Esophagus muscularis mucosa (tissue), 3 donors: Measurements from ENCODE around the gene IGFN1.

ENCODE experiments used
- POLR2A ChIP-seq: fragments of 450-650 bp; IDR thresholded peaks from one replicate; pipeline ENCODE4 v1.6.1; 2017; ENCODE audit warnings: antibody characterized with exemption, moderate library complexity, mild to moderate bottlenecking, low read depth
- POLR2AphosphoS5 ChIP-seq, 2 donors: sonication (generic); formaldehyde crosslinking; IDR thresholded peaks; one replicate each; pipeline ENCODE4 v1.6.1; 2017; ENCODE audit warnings: antibody characterized with exemption in 2 of 2
- TF ChIP-seq, protein P1 (sequence below), 3 experiments: fragments of 200-600 bp in 2 of 3; fragments of 450-650 bp in 1 of 3; sonication (generic) in 2 of 3; IDR thresholded peaks; one replicate each; pipeline ENCODE4 v1.5.1; 2017 to 2019; ENCODE audit warnings: antibody characterized with exemption in 3 of 3, mild to moderate bottlenecking in 2 of 3, moderate library complexity in 1 of 3

DNA sequence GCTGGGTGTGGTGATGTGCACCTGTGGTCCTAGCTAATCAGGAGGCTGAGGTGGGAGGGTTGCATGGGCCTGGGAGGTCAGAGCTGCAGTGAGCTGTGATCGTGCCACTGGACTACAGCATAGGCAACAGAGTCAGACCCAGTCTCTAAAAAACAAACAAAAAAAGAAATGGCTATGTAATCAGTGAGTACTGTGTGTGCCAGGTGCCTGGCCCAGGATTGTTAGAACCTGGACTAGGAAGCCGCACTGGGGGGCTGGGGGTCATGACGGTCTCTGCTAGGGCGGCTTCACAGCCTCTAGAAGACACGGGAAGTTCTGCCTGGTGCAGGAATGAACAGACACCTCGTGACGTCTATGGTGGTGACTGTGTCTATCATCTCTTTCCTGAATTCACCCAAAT lies 44.8 kb upstream of the IGFN1 start:
- TF ChIP-seq POLR2A (no peak), POLR2AphosphoS5 (IDR thresholded peaks at IDR 0.05) (no peak)
- TF ChIP-seq, protein P1, sequence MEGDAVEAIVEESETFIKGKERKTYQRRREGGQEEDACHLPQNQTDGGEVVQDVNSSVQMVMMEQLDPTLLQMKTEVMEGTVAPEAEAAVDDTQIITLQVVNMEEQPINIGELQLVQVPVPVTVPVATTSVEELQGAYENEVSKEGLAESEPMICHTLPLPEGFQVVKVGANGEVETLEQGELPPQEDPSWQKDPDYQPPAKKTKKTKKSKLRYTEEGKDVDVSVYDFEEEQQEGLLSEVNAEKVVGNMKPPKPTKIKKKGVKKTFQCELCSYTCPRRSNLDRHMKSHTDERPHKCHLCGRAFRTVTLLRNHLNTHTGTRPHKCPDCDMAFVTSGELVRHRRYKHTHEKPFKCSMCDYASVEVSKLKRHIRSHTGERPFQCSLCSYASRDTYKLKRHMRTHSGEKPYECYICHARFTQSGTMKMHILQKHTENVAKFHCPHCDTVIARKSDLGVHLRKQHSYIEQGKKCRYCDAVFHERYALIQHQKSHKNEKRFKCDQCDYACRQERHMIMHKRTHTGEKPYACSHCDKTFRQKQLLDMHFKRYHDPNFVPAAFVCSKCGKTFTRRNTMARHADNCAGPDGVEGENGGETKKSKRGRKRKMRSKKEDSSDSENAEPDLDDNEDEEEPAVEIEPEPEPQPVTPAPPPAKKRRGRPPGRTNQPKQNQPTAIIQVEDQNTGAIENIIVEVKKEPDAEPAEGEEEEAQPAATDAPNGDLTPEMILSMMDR (IDR thresholded peaks at IDR 0.05): no peak
